Mucosa of rectum (tissue), 2 donors: ENCODE data around the gene HNRNPU.

Experiments
- H3K27ac ChIP-seq, 2 donors: one replicate each; pipeline ENCODE4 v1.7.0; 2013; ENCODE audit warnings: inconsistent platforms in 2 of 2, low read depth in 2 of 2, low read length in 2 of 2
- H3K27me3 ChIP-seq, 2 donors: one replicate each; pipeline ENCODE4 v1.7.0; 2013; ENCODE audit warnings: low read length in 2 of 2; ENCODE audit not compliant: control insufficient read depth in 2 of 2, insufficient read depth in 2 of 2
- H3K36me3 ChIP-seq, 2 donors: one replicate each; pipeline ENCODE4 v1.7.0; 2013; ENCODE audit warnings: low read length in 2 of 2; ENCODE audit not compliant: control insufficient read depth in 2 of 2, insufficient read depth in 2 of 2
- H3K4me1 ChIP-seq, 2 donors: one replicate each; pipeline ENCODE4 v1.7.0; 2013; ENCODE audit warnings: low read length in 2 of 2, mild to moderate bottlenecking in 1 of 2; ENCODE audit not compliant: control insufficient read depth in 2 of 2, insufficient read depth in 2 of 2
- H3K4me3 ChIP-seq, 2 donors: one replicate each; pipeline ENCODE4 v1.7.0; 2013; ENCODE audit warnings: low read length in 2 of 2
- H3K9ac ChIP-seq, 2 donors: one replicate each; pipeline ENCODE4 v1.7.0; 2013; ENCODE audit warnings: low read length in 2 of 2, low read depth in 1 of 2, mild to moderate bottlenecking in 1 of 2
- H3K9me3 ChIP-seq, 2 donors: one replicate each; pipeline ENCODE4 v1.7.0; 2013; ENCODE audit warnings: low read length in 2 of 2; ENCODE audit not compliant: control insufficient read depth in 2 of 2
- donor health status: healthy.
- donor health status: Normal muscosa, but diverticular disease.

The HNRNPU gene

GRCh38 chr1:244863491-244864252, 671 bp downstream of the HNRNPU start:
- peak overlapping the region; percentile 98 to 100 for H3K9ac ChIP-seq
- peak overlapping the region; percentile 100 for H3K27ac ChIP-seq
- H3K4me3 ChIP-seq: peak overlapping the region; percentile 85 to 96
- no peaks in the 10 kb centered on the region for H3K27me3 ChIP-seq
- H3K4me1 ChIP-seq: peaks cover 21 to 30% of the 10 kb centered on the region in 2 donors
- H3K36me3 ChIP-seq: peaks cover 23 to 24% of the 10 kb centered on the region in 2 donors
- no peaks in the 10 kb centered on the region for H3K9me3 ChIP-seq

GRCh38 chr1:244862699-244863490, 1.4 kb downstream of the HNRNPU start:
- Histone ChIP-seq H3K27me3 (no peaks in the 10 kb centered on the region), H3K27ac (peak overlapping the region; percentile 100), H3K9me3 (no peaks in the 10 kb centered on the region), H3K4me3 (peak overlapping the region; percentile 85 to 96), H3K9ac (peak overlapping the region; percentile 98 to 100), H3K36me3 (peaks cover 31 to 32% of the 10 kb centered on the region in 2 donors), H3K4me1 (peaks cover 21 to 30% of the 10 kb centered on the region in 2 donors)

- peak overlapping the region; percentile 71 to 98 for H3K9ac ChIP-seq
- H3K27ac ChIP-seq: peak overlapping the region; percentile 100
- peaks cover 21 to 30% of the 10 kb centered on the region in 2 donors for H3K4me1 ChIP-seq
- peak overlapping the region; percentile 85 to 92 for H3K4me3 ChIP-seq
- H3K27me3 ChIP-seq: no peaks in the 10 kb centered on the region
- H3K36me3 ChIP-seq: peaks cover 37 to 38% of the 10 kb centered on the region in 2 donors
- H3K9me3 ChIP-seq: no peaks in the 10 kb centered on the region
These were observed 2.0 kb downstream of the HNRNPU start for GRCh38 chr1:244862354-244862698.

- H3K9ac ChIP-seq: peak overlapping the region; percentile 71 to 98
- peaks cover 43% of the 10 kb centered on the region in 2 donors for H3K36me3 ChIP-seq
- peak overlapping the region; percentile 85 to 92 for H3K4me3 ChIP-seq
- H3K4me1 ChIP-seq: peaks cover 21 to 30% of the 10 kb centered on the region in 2 donors
- no peaks in the 10 kb centered on the region for H3K27me3 ChIP-seq
- no peaks in the 10 kb centered on the region for H3K9me3 ChIP-seq
- H3K27ac ChIP-seq: no peak overlapping the region
These were observed 2.7 kb downstream of the HNRNPU start for GRCh38 chr1:244861683-244862082.

GRCh38 chr1:244860914-244861610, 3.3 kb downstream of the HNRNPU start:
- no peaks in the 10 kb centered on the region for H3K27me3 ChIP-seq
- peaks cover 49% of the 10 kb centered on the region in 2 donors for H3K36me3 ChIP-seq
- H3K9me3 ChIP-seq: no peaks in the 10 kb centered on the region
- no peak overlapping the region for H3K27ac ChIP-seq
- H3K4me1 ChIP-seq: peaks cover 21 to 30% of the 10 kb centered on the region in 2 donors
- peak overlapping the region in 1 of 2 donors; percentile 27 for H3K9ac ChIP-seq
- peak overlapping the region; percentile 48 to 92 for H3K4me3 ChIP-seq

- H3K4me1 ChIP-seq: peaks cover 21 to 24% of the 10 kb centered on the region in 2 donors
- no peak overlapping the region for H3K9ac ChIP-seq
- H3K9me3 ChIP-seq: no peaks in the 10 kb centered on the region
- H3K4me3 ChIP-seq: peak overlapping the region in 1 of 2 donors; percentile 92
- peaks cover 59% of the 10 kb centered on the region in 2 donors for H3K36me3 ChIP-seq
- no peaks in the 10 kb centered on the region for H3K27me3 ChIP-seq
- H3K27ac ChIP-seq: no peak overlapping the region
These were observed 4.3 kb downstream of the HNRNPU start for GRCh38 chr1:244860078-244860477.

- Histone ChIP-seq H3K36me3 (peaks cover 68 to 72% of the 10 kb centered on the region in 2 donors), H3K27me3 (no peaks in the 10 kb centered on the region), H3K9me3 (no peaks in the 10 kb centered on the region), H3K9ac (no peak overlapping the region), H3K4me1 (peaks cover 18 to 23% of the 10 kb centered on the region in 2 donors), H3K4me3 (no peak overlapping the region), H3K27ac (no peak overlapping the region)
These were observed 6.0 kb downstream of the HNRNPU start for GRCh38 chr1:244858357-244858756.

- Histone ChIP-seq H3K27ac (no peak overlapping the region), H3K9me3 (no peaks in the 10 kb centered on the region), H3K36me3 (peaks cover 71 to 76% of the 10 kb centered on the region in 2 donors), H3K27me3 (no peaks in the 10 kb centered on the region), H3K4me1 (peaks cover 18 to 23% of the 10 kb centered on the region in 2 donors), H3K4me3 (no peak overlapping the region), H3K9ac (no peak overlapping the region)
These were observed 6.6 kb downstream of the HNRNPU start for GRCh38 chr1:244857761-244858160.

- no peaks in the 10 kb centered on the region for H3K9me3 ChIP-seq
- no peak overlapping the region for H3K27ac ChIP-seq
- H3K36me3 ChIP-seq: peaks cover 76 to 81% of the 10 kb centered on the region in 2 donors
- no peak overlapping the region for H3K9ac ChIP-seq
- peaks cover under 1 to 2% of the 10 kb centered on the region in 2 donors for H3K4me1 ChIP-seq
- H3K27me3 ChIP-seq: no peaks in the 10 kb centered on the region
- no peak overlapping the region for H3K4me3 ChIP-seq
These were observed 9.3 kb downstream of the HNRNPU start for GRCh38 chr1:244854865-244855578.
